Neural crest cell (in vitro differentiated cells): Measurements from ENCODE around the gene NBEAL2. TPM values are rescaled to one million over a fixed set of nuclear protein-coding genes. Genes with fewer than 3 reads are reported as not detected.

Experiments used
- DNase-seq: peaks from one replicate; pipeline ENCODE4 v3.0.0; 2021; ENCODE audit warnings: low read depth, mixed read lengths, low spot score
- H3K27ac Mint-ChIP-seq: one replicate; pipeline ENCODE4 v1.8.0; 2021; ENCODE audit warnings: mild to moderate bottlenecking, mixed read lengths; ENCODE audit not compliant: unreplicated experiment
- H3K27me3 Mint-ChIP-seq: 2 replicates; pipeline ENCODE4 v1.8.0; 2021; ENCODE audit warnings: low read depth, mild to moderate bottlenecking, mixed read lengths
- H3K36me3 Mint-ChIP-seq: 2 replicates; pipeline ENCODE4 v1.8.0; 2021; ENCODE audit warnings: low read depth, mild to moderate bottlenecking, mixed read lengths
- H3K4me1 Mint-ChIP-seq: 2 replicates; pipeline ENCODE4 v1.8.0; 2021; ENCODE audit warnings: mixed read lengths
- H3K4me3 Mint-ChIP-seq: one replicate; pipeline ENCODE4 v1.8.0; 2021; ENCODE audit warnings: mild to moderate bottlenecking, mixed read lengths
- H3K9me3 Mint-ChIP-seq: 2 replicates; pipeline ENCODE4 v1.8.0; 2021; ENCODE audit warnings: mixed read lengths
- total RNA-seq: library from RNA; stranded (reverse); gene quantifications from 2 replicates; pipeline ENCODE4 v1.2.1, GENCODE V29; 2021
- TF ChIP-seq, protein P1 (sequence below): fragments of 200-600 bp; sonication (generic); conservative IDR thresholded peaks from 2 replicates; pipeline ENCODE4 v1.5.0; 2021; ENCODE audit warnings: antibody characterized with exemption, mild to moderate bottlenecking

The NBEAL2 gene
- total RNA-seq, 1 donor from 2014 or later, result 25.2 TPM

DNA sequence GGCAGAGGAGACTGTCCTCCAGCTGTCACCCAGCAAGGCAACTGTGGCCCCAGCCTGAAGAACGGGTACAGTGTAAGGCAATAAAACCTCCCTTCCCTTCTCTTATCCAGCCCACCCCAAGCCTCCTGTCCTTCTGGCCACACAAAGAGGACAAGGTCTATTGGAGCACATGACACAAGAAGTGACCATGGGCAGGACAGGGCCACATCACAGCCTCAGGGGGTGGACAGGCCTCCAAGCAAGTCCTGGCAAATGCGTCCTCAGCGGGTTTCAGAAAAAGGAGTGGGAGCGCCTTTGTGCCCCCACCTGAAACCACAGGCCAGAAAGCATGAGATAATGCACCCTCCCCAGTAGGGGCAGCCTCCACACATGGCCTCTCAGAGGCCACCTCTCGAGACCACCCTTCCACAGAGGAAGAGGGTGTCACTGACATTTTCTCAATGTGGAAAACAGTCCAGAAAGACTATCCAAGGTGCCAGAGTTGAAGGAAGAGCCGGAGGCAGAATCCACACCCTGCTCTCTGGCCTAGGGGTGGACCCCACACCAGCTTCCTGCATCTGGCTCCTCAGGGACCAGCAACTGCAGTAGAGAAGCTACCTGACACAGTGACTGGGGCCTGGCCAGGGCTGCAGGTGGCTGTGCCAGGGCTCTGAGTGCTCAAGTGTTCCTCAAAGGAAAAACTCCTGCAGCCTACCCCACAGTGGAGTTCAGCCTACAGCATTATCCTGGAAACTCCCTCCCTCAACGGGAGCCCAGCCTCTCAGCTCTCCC lies 46.8 kb upstream of the NBEAL2 start:
- Mint-ChIP-seq H3K36me3 (peaks cover 6% of the 10 kb centered on the region), H3K9me3 (no peaks in the 10 kb centered on the region), H3K27me3 (no peaks in the 10 kb centered on the region), H3K4me1 (peaks cover 22% of the 10 kb centered on the region), H3K4me3 (no peak overlapping the region), H3K27ac (no peak overlapping the region)
- no peak for DNase-seq
- TF ChIP-seq, protein P1, sequence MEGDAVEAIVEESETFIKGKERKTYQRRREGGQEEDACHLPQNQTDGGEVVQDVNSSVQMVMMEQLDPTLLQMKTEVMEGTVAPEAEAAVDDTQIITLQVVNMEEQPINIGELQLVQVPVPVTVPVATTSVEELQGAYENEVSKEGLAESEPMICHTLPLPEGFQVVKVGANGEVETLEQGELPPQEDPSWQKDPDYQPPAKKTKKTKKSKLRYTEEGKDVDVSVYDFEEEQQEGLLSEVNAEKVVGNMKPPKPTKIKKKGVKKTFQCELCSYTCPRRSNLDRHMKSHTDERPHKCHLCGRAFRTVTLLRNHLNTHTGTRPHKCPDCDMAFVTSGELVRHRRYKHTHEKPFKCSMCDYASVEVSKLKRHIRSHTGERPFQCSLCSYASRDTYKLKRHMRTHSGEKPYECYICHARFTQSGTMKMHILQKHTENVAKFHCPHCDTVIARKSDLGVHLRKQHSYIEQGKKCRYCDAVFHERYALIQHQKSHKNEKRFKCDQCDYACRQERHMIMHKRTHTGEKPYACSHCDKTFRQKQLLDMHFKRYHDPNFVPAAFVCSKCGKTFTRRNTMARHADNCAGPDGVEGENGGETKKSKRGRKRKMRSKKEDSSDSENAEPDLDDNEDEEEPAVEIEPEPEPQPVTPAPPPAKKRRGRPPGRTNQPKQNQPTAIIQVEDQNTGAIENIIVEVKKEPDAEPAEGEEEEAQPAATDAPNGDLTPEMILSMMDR, result no peak

DNA sequence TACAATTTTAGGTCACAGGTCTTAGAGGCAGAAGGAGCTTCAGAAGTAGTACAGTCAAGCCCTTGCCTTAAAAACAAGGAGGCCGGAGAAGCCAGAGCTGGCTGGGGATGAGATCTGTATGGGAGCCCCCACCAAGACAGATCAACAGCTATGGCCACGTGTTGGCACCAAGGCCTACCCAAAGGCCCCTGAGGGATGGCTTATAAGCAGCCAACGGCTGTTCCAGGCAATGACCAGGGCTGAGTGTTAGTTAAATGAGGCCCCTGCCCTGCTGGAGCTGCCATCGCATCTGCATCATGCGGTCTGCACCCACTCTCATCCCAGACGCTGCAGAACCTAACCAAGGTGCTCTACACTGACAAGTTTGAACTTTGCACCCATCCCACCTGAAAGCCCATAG lies 46.2 kb upstream of the NBEAL2 start:
- peaks cover 6% of the 10 kb centered on the region for H3K36me3 Mint-ChIP-seq
- TF ChIP-seq, protein P1, result no peak
- DNase-seq, result no peak
- H3K4me3 Mint-ChIP-seq, result no peak overlapping the region
- no peak overlapping the region for H3K27ac Mint-ChIP-seq
- H3K27me3 Mint-ChIP-seq, result no peaks in the 10 kb centered on the region
- H3K9me3 Mint-ChIP-seq, result no peaks in the 10 kb centered on the region
- H3K4me1 Mint-ChIP-seq, result peaks cover 22% of the 10 kb centered on the region

DNA sequence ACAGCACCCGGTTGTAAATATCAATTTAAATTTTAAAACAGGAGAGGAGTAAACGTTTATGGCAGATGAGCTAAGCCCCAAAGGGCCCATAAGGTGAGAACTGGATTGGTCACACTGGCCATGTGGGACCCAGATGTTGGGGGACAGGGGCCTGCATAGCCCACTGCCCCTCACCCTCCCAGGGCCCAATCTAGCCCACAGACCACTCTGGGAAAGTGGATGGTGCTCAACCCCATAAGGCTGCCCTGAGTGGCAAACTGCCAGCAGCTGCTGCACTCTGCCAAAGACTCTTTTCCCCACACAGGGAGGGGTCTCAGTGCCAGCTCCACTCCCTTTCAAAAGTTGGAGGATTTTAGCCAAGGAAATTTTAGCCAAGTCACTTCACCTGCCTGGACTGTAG lies 45.4 kb upstream of the NBEAL2 start:
- peaks cover under 1% of the 10 kb centered on the region for H3K36me3 Mint-ChIP-seq
- no peaks in the 10 kb centered on the region for H3K27me3 Mint-ChIP-seq
- TF ChIP-seq, protein P1, result no peak
- H3K9me3 Mint-ChIP-seq, result no peaks in the 10 kb centered on the region
- no peak overlapping the region for H3K4me3 Mint-ChIP-seq
- H3K4me1 Mint-ChIP-seq, result peaks cover 22% of the 10 kb centered on the region
- no peak for DNase-seq
- H3K27ac Mint-ChIP-seq, result no peak overlapping the region

DNA sequence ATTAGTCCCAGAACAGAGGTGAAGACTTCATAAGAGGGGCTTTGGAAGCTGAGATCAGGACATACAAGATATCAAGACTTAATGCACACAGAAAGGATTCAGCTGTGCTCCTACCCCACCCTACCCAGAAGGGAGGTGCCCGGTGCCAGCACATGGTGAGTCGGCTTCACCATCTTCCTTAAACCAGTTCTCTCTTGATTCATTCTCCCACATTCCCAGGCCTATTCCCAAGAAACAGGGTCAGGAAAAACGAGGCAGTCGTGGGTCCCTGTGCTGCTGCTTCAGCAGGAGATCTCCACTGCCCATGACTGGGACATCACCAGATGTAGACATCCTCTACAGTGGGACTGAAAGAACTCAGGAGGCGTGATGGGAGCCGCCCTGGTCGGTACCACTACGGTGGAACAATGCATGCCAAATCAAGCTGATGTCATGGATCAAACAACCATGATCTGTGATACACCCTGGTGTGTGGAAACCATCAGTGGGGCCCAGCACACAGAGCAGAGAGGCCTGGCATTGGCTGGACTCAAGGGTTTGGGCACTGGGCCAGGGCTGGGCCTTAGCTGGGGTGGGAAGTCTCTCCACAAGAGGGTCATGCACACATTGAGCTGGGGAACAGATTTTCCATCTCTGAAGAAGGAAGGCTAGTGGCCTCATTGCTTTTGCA lies 44.8 kb upstream of the NBEAL2 start:
- Mint-ChIP-seq H3K4me1 (peaks cover 22% of the 10 kb centered on the region), H3K27ac (no peak overlapping the region), H3K9me3 (no peaks in the 10 kb centered on the region), H3K36me3 (no peaks in the 10 kb centered on the region), H3K27me3 (no peaks in the 10 kb centered on the region), H3K4me3 (no peak overlapping the region)
- TF ChIP-seq, protein P1, result no peak
- DNase-seq, result no peak

DNA sequence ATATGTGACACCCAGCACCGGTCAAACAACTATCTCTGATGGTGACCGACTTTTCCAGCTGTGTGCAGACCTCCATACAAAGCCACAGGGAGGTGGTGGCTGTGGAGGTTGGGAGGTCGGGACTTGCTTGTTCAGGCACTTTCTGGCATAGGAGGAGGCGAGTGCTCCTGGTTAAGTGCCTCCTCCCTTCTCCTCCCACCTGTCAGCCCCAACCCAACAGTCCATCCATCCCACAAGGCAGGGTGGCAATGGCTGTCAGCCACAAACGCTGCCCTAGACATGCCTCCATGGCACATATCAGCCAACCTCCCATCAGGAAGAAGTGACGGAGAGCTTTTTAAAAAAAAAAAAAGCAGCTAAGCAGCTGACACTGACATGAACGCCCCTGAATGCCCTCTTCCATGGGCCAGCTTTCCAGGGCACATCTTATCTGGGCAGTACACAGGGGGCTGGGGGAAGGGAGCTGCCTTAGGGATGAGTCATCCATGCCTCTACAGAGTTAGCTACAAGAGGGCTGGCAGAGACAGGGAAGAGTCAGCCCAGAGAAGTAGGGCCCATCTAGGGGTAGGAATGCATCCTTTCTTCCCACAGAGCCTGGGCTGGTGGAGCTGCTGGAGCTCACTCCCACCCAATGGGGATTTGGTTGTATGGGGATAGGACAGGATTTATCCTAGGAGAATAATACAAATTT lies 44.2 kb upstream of the NBEAL2 start:
- Mint-ChIP-seq H3K4me3 (no peak overlapping the region), H3K36me3 (no peaks in the 10 kb centered on the region), H3K9me3 (no peaks in the 10 kb centered on the region), H3K27me3 (no peaks in the 10 kb centered on the region), H3K27ac (no peak overlapping the region), H3K4me1 (peaks cover 22% of the 10 kb centered on the region)
- TF ChIP-seq, protein P1, result peak; percentile 55
- no peak for DNase-seq
